BJ (cell line): Measurements from ENCODE around the gene MOGAT2. TPM values are rescaled to one million over a fixed set of nuclear protein-coding genes. Genes with fewer than 3 reads are reported as not detected.

Experiments used
- CTCF ChIA-PET: fragments of 350-600 bp; formaldehyde crosslinking; extraction: SDS; loops from one replicate; lab custom pipeline; 2021; ENCODE audit warnings: antibody characterized with exemption, inconsistent platforms; lab: Yijun Ruan, JAX
- POLR2A ChIA-PET: fragments of 300-600 bp; sonication (Branson Sonifier 250); formaldehyde crosslinking; extraction: SDS; loops from one replicate; lab custom pipeline; 2021; ENCODE audit warnings: antibody characterized with exemption; lab: Charles Lee
- DNase-seq: peaks from one replicate; pipeline ENCODE4 v3.0.0-alpha.2; 2011; ENCODE audit warnings: low read depth
- H3K27me3 ChIP-seq: 2 replicates; pipeline ENCODE4 v1.6.0; 2011; ENCODE audit warnings: low read length; ENCODE audit not compliant: control insufficient read depth, insufficient read depth
- H3K36me3 ChIP-seq: 2 replicates; pipeline ENCODE4 v1.5.1; 2011; ENCODE audit warnings: low read length; ENCODE audit not compliant: control insufficient read depth, insufficient read depth
- H3K4me3 ChIP-seq: 2 replicates; pipeline ENCODE4 v1.5.1; 2011; ENCODE audit warnings: low read depth, mild to moderate bottlenecking, control low read depth, low read length
- polyA plus RNA-seq: library from polyadenylated mRNA; depleted of rRNA; stranded (reverse); fragments of >200 nt; gene quantifications from 2 replicates; pipeline ENCODE4 v1.2.3, GENCODE V29; 2011
- TF ChIP-seq, protein P1 (sequence below): IDR thresholded peaks from 2 replicates; pipeline ENCODE4 v1.5.1; 2011; ENCODE audit warnings: low read depth, mild to moderate bottlenecking, control low read depth, inconsistent platforms, low read length, moderate library complexity; ENCODE audit not compliant: insufficient read depth

MOGAT2 gene
- polyA plus RNA-seq, 1 experiment, result not detected

DNA sequence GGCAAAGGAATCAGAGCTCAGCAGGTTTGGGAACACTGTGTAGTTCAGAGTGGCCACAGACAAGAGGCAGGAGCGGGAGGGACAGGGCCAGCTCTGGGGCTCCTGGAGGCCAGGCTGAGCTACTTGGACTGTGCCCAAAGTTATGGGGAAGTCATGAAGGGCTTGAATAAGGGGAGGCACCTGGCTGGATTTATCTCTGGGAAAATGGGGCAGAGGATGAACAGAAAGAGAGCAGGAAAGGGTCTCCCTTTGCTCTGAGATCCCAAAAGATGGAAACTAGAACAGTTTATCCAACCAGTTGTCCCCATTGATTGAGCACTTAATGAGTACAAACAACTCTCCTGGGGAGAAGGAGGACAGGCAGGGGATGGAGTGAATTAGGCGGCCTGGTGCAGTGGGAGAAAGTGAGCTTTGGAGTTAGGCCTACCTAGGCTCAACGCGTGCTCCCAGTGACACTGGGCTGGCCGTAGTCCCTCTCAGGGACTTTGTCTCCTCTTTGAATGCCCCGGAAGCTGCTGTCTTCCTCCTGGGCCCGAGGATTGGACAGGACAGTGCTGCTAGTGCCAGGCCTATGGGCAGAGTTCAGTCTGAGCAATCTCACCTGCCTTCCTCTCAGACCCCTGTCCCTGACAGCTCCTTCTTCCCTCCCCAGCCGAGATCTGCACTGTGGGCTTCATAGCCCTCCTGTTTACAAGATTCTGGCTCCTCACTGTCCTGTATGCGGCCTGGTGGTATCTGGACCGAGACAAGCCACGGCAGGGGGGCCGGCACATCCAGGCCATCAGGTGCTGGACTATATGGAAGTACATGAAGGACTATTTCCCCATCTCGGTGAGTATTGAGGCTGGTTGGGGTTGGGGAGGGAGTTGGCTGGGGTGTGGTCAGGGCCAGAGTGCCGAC lies 2.0 kb downstream of the MOGAT2 start:
- ChIA-PET CTCF (interaction anchor here (0.8 to 2.9 kb wide), 2 partner anchors 14 to 155 kb away, joined by 3 to 9 read pairs; no protein-coding TSS in a partner anchor), POLR2A (no interaction called here)
- H3K36me3 ChIP-seq, result no peaks in the 10 kb centered on the region
- DNase-seq, result no peak
- H3K27me3 ChIP-seq, result peaks cover 2% of the 10 kb centered on the region; the same call in 1 of the 2 replicates
- H3K4me3 ChIP-seq, result no peak overlapping the region
- TF ChIP-seq, protein P1, sequence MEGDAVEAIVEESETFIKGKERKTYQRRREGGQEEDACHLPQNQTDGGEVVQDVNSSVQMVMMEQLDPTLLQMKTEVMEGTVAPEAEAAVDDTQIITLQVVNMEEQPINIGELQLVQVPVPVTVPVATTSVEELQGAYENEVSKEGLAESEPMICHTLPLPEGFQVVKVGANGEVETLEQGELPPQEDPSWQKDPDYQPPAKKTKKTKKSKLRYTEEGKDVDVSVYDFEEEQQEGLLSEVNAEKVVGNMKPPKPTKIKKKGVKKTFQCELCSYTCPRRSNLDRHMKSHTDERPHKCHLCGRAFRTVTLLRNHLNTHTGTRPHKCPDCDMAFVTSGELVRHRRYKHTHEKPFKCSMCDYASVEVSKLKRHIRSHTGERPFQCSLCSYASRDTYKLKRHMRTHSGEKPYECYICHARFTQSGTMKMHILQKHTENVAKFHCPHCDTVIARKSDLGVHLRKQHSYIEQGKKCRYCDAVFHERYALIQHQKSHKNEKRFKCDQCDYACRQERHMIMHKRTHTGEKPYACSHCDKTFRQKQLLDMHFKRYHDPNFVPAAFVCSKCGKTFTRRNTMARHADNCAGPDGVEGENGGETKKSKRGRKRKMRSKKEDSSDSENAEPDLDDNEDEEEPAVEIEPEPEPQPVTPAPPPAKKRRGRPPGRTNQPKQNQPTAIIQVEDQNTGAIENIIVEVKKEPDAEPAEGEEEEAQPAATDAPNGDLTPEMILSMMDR, result no peak

DNA sequence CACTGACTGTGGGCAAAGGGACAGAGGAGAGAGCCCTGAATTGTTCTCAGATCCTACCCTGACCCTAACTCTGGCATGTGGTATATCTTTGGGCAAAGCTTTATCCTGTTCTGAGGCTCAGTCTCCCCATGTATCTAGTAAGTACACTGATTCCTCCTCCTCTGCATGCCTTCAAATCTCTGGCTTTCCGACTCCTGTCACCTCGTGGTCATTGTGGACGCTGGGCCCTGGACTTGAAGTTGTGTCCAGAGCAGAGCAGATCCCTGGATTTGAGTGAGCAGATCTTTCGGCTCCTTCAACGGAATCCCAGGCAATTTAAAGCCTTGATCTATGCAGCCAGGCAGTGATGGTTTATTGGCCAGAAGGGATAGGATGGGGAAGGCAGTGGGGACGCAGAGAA lies 3.0 kb downstream of the MOGAT2 start:
- H3K27me3 ChIP-seq, result peaks cover 2% of the 10 kb centered on the region; the same call in 1 of the 2 replicates
- TF ChIP-seq, protein P1, result no peak
- no peak overlapping the region for H3K4me3 ChIP-seq
- H3K36me3 ChIP-seq, result no peaks in the 10 kb centered on the region
- POLR2A ChIA-PET, result no interaction called here
- CTCF ChIA-PET, result interaction anchor here (2.9 kb wide), 1 partner anchor 15 kb away, joined by 9 read pairs; no protein-coding TSS in a partner anchor
- DNase-seq, result no peak

DNA sequence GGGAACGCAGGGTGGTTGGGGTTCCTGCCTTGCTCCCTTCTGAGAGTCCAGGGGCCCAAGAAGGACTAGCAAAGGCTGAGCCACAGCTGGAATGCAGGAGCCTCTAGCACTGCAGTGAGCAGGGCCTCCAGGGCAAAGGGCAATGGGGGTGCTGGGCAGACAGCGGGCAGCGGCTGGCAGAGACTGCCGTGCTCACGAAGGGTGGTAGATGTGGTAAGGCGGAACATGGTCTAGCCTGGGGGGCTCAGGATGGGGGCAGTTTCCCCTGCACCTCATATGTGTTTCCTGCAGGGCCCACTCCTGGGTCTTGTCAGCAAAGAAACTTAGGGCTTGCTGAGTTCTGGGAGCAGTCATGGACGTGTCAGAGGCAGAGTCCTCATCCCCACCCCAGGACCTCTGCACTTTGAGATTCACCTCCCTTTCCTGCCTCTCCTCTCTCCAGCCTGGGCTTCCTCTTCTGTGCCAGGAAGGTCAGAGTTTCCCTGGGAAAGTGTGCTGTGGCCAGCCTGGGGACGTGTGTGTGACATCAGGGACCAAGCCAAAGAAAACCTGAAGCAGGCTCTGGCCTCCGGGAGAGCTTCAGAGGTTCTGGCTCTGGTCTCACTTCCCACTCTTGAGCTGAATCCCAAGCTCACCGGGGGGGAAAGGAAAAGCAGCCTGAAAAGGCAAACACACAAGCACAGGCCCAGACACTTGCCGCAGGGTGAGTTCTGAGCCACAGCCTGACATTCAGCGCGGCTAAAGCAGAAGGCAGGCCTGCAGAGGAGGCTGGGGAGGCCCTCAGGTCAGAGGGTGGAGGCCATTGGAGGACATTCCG lies 4.4 kb downstream of the MOGAT2 start:
- ChIA-PET CTCF (interaction anchor here (0.6 to 2.8 kb wide), 13 partner anchors 8 to 597 kb away, joined by 3 to 13 read pairs (median 5); no protein-coding TSS in a partner anchor), POLR2A (no interaction called here)

DNA sequence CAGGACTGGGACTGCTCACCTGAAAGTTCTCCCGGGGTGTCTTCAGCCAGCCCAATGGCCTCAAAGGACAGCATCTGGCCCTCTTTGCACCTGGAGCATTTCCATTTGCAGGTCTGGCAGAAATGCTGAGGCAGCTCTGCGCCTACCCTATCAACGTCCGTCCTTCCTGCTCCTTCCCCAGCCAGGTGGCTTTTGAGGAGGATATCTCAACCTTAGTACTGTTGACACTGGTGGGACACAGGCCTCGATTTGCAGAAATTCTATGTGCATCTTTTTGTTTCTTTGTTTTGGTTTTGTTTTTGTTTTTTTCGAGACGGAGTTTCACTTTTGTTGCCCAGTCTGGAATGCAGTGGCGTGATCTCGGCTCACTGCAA lies 5.0 kb downstream of the MOGAT2 start:
- no peak overlapping the region for H3K4me3 ChIP-seq
- H3K36me3 ChIP-seq, result no peaks in the 10 kb centered on the region
- H3K27me3 ChIP-seq, result peaks cover 2% of the 10 kb centered on the region; the same call in 1 of the 2 replicates
- TF ChIP-seq, protein P1, result no peak
- POLR2A ChIA-PET, result no interaction called here
- CTCF ChIA-PET, result interaction anchor here (0.6 to 2.8 kb wide), 14 partner anchors 9 to 596 kb away, joined by 3 to 13 read pairs (median 5); no protein-coding TSS in a partner anchor
- DNase-seq, result no peak

More for the DNA sequence above, 4.4 kb downstream of the MOGAT2 start:
- TF ChIP-seq, protein P1, result no peak
- Histone ChIP-seq H3K4me3 (no peak overlapping the region), H3K36me3 (no peaks in the 10 kb centered on the region), H3K27me3 (peaks cover 2% of the 10 kb centered on the region; the same call in 1 of the 2 replicates)
- DNase-seq, result no peak
